H1 (cell line): ENCODE data around the gene RADIL. TPM values are rescaled to one million over a fixed set of nuclear protein-coding genes. Genes with fewer than 3 reads are reported as not detected.

Source experiments
- CTCF ChIA-PET: fragments of 300-600 bp; sonication (Branson Sonifier 250); formaldehyde crosslinking; loops from one replicate; lab custom pipeline; 2021; ENCODE audit not compliant: partially characterized antibody; lab: Charles Lee
- POLR2A ChIA-PET: fragments of 300-600 bp; sonication (Branson Sonifier 250); formaldehyde crosslinking; loops from one replicate; lab custom pipeline; 2021; ENCODE audit warnings: inconsistent platforms; ENCODE audit not compliant: partially characterized antibody; lab: Charles Lee
- DNase-seq, 2 experiments: peaks; one replicate each; pipeline versions ENCODE4 v3.0.0 to v3.0.0-alpha.2; 2010 to 2022; ENCODE audit warnings: low spot score in 2 of 2, low read depth in 1 of 2, mixed read lengths in 1 of 2
- FAIRE-seq: peaks from 2 replicates; lab custom pipeline; 2011; peaks lifted over from hg19 to GRCh38; lab: Jason Lieb, UNC
- H2AFZ ChIP-seq: 2 replicates; pipeline ENCODE4 v1.8.1; 2012; ENCODE audit warnings: low read length, inconsistent platforms
- H2AK5ac ChIP-seq: 2 replicates; pipeline ENCODE4 v1.6.1; 2013; ENCODE audit warnings: low read depth, low read length
- H2BK120ac ChIP-seq: replicated peaks from 2 replicates; pipeline ENCODE3; 2013; ENCODE audit warnings: low read depth, low read length, inconsistent platforms
- H2BK12ac ChIP-seq: 2 replicates; pipeline ENCODE4 v1.6.1; 2013; ENCODE audit warnings: low read depth, low read length
- H2BK15ac ChIP-seq: 2 replicates; pipeline ENCODE4 v1.6.1; 2013; ENCODE audit warnings: low read length
- H2BK20ac ChIP-seq: 2 replicates; pipeline ENCODE4 v1.6.1; 2013; ENCODE audit warnings: low read length
- H2BK5ac ChIP-seq: 2 replicates; pipeline ENCODE4 v1.6.1; 2013; ENCODE audit warnings: low read depth, low read length
- H3K14ac ChIP-seq: 2 replicates; pipeline ENCODE4 v1.6.1; 2013; ENCODE audit warnings: inconsistent platforms; ENCODE audit not compliant: insufficient read length
- H3K18ac ChIP-seq: 2 replicates; pipeline ENCODE4 v1.6.1; 2013; ENCODE audit warnings: low read length; ENCODE audit errors: extremely low read depth
- H3K23ac ChIP-seq: 2 replicates; pipeline ENCODE4 v1.6.1; 2013; ENCODE audit warnings: inconsistent platforms; ENCODE audit not compliant: insufficient read length
- H3K23me2 ChIP-seq: 2 replicates; pipeline ENCODE4 v1.6.1; 2013; ENCODE audit warnings: low read depth, low read length
- H3K27ac ChIP-seq: 2 replicates; pipeline ENCODE4 v1.6.1; 2011; ENCODE audit warnings: low read depth, low read length, inconsistent platforms
- H3K27me3 ChIP-seq, 4 experiments: replicated peaks in 1 of 4; 1 replicate in 1 of 4; 2 replicates in 3 of 4; pipeline versions ENCODE4 v1.6.1 to v1.8.1; 2011 to 2013; ENCODE audit warnings: low read length in 3 of 4, mild to moderate bottlenecking in 3 of 4, inconsistent platforms in 2 of 4, mixed read lengths in 2 of 4, moderate library complexity in 1 of 4; ENCODE audit not compliant: control insufficient read depth in 3 of 4, insufficient read depth in 3 of 4; ENCODE audit errors: extremely low read depth in 1 of 4
- H3K36me3 ChIP-seq, 4 experiments: 2 replicates each; pipeline versions ENCODE4 v1.6.1 to v1.8.1; 2011 to 2013; ENCODE audit warnings: mild to moderate bottlenecking in 4 of 4, low read length in 3 of 4, moderate library complexity in 2 of 4, control low read depth in 1 of 4, inconsistent platforms in 1 of 4; ENCODE audit not compliant: insufficient read depth in 4 of 4, control insufficient read depth in 2 of 4
- H3K4ac ChIP-seq: replicated peaks from 2 replicates; pipeline ENCODE3; 2013; ENCODE audit warnings: low read length, low read depth, mixed read lengths, inconsistent platforms; ENCODE audit not compliant: insufficient read length
- H3K4me1 ChIP-seq, 4 experiments: replicated peaks in 1 of 4; 1 replicate in 1 of 4; 2 replicates in 3 of 4; pipeline versions ENCODE4 v1.6.1 to v1.8.1; 2011 to 2013; ENCODE audit warnings: low read length in 3 of 4, inconsistent platforms in 2 of 4, mixed read lengths in 1 of 4; ENCODE audit not compliant: insufficient read depth in 4 of 4, control insufficient read depth in 3 of 4
- H3K4me2 ChIP-seq, 2 experiments: 2 replicates each; pipeline versions ENCODE4 v1.6.1 to v1.8.1; 2011 to 2013; ENCODE audit warnings: low read depth in 2 of 2, low read length in 2 of 2, control low read depth in 1 of 2, inconsistent platforms in 1 of 2, mild to moderate bottlenecking in 1 of 2; ENCODE audit not compliant: insufficient read depth in 1 of 2
- H3K4me3 ChIP-seq, 4 experiments: fragments of 200-600, 300-600 bp in 1 of 4; sonication (generic), shearing (Covaris generic), sonication (Bioruptor Twin) in 1 of 4; 2 replicates each; pipeline versions ENCODE4 v1.5.1 to v1.8.1; 2011 to 2016; ENCODE audit warnings: low read length in 4 of 4, low read depth in 3 of 4, control low read depth in 2 of 4, inconsistent platforms in 2 of 4, mild to moderate bottlenecking in 2 of 4, mixed read lengths in 1 of 4, moderate library complexity in 1 of 4; ENCODE audit not compliant: insufficient read depth in 2 of 4; ENCODE audit errors: extremely low read depth in 1 of 4
- H3K56ac ChIP-seq: replicated peaks from 2 replicates; pipeline ENCODE3; 2013; ENCODE audit warnings: low read depth, mild to moderate bottlenecking, mixed read lengths, low read length, inconsistent platforms; ENCODE audit not compliant: insufficient read length
- H3K79me1 ChIP-seq: 2 replicates; pipeline ENCODE4 v1.6.1; 2013; ENCODE audit warnings: low read depth, low read length, control low read depth
- H3K79me2 ChIP-seq, 2 experiments: 2 replicates each; pipeline versions ENCODE4 v1.6.1 to v1.8.1; 2012 to 2013; ENCODE audit warnings: low read length in 2 of 2, mild to moderate bottlenecking in 2 of 2, inconsistent platforms in 1 of 2; ENCODE audit not compliant: insufficient read depth in 2 of 2, control insufficient read depth in 1 of 2
- H3K9ac ChIP-seq, 4 experiments: replicated peaks in 1 of 4; 1 replicate in 1 of 4; 2 replicates in 3 of 4; pipeline versions ENCODE4 v1.6.1 to v1.8.1; 2011 to 2013; ENCODE audit warnings: low read depth in 3 of 4, low read length in 3 of 4, control low read depth in 2 of 4, mild to moderate bottlenecking in 2 of 4, moderate library complexity in 2 of 4, inconsistent platforms in 1 of 4; ENCODE audit errors: extremely low read depth in 1 of 4
- H3K9me3 ChIP-seq, 2 experiments: 2 replicates each; pipeline versions ENCODE4 v1.6.1 to v1.8.1; 2012 to 2013; ENCODE audit warnings: mild to moderate bottlenecking in 2 of 2, moderate library complexity in 2 of 2, control low read depth in 1 of 2, inconsistent platforms in 1 of 2, low read depth in 1 of 2, low read length in 1 of 2, mixed read lengths in 1 of 2; ENCODE audit not compliant: insufficient read depth in 2 of 2
- H4K20me1 ChIP-seq, 2 experiments: replicated peaks in 1 of 2; 2 replicates each; pipeline versions ENCODE3 to v1.8.1; 2011 to 2013; ENCODE audit warnings: inconsistent platforms in 2 of 2, low read length in 2 of 2, mild to moderate bottlenecking in 1 of 2; ENCODE audit not compliant: insufficient read depth in 2 of 2, control insufficient read depth in 1 of 2
- H4K5ac ChIP-seq: 2 replicates; pipeline ENCODE4 v1.6.1; 2013; ENCODE audit warnings: low read length, low read depth, mixed read lengths, inconsistent platforms; ENCODE audit not compliant: insufficient read length
- H4K8ac ChIP-seq: 2 replicates; pipeline ENCODE4 v1.8.0; 2013; ENCODE audit warnings: mild to moderate bottlenecking, moderate library complexity, low read length, inconsistent platforms; ENCODE audit not compliant: insufficient read depth; ENCODE audit errors: extremely low read depth
- H4K91ac ChIP-seq: replicated peaks from 2 replicates; pipeline ENCODE3; 2013; ENCODE audit warnings: low read length, mixed read lengths, inconsistent platforms; ENCODE audit not compliant: insufficient read length
- ATF3 ChIP-seq: IDR thresholded peaks from 2 replicates; pipeline ENCODE4 v1.6.1; 2011; ENCODE audit warnings: low read depth, mild to moderate bottlenecking, low read length; ENCODE audit not compliant: insufficient read depth
- CHD1 ChIP-seq: IDR thresholded peaks from 2 replicates; pipeline ENCODE4 v1.6.1; 2012; ENCODE audit warnings: low read depth, low read length, improper control_type of control experiment
- NANOG ChIP-seq: IDR thresholded peaks from 2 replicates; pipeline ENCODE4 v1.6.1; 2011; ENCODE audit warnings: low read length, low read depth, mild to moderate bottlenecking, inconsistent platforms; ENCODE audit not compliant: insufficient read depth, poor library complexity, severe bottlenecking
- WGBS, 2 experiments: shearing (Covaris generic) in 1 of 2; methylation state at CpG; one replicate each; pipeline versions ENCODE4 v1.1.6 to v1.1.7; 2013 to 2015; ENCODE audit warnings: low lambda C conversion rate in 2 of 2, mixed read lengths in 2 of 2, inconsistent platforms in 1 of 2, low coverage in 1 of 2, missing lambda C conversion rate in 1 of 2; ENCODE audit not compliant: insufficient replicate concordance in 2 of 2, insufficient coverage in 1 of 2, insufficient read length in 1 of 2; ENCODE audit errors: extremely low coverage in 1 of 2, missing lambda C conversion rate in 1 of 2; 5-methylcytosine and 5-hydroxymethylcytosine counted together
- polyA plus RNA-seq, 7 experiments: library from polyadenylated mRNA; depleted of rRNA in 3 of 7; stranded (reverse) in 5 of 7; unstranded in 2 of 7; fragments of >200 nt in 5 of 7; fragments of 200-250 nt in 2 of 7; gene quantifications; 1 replicate in 5 of 7; 2 replicates in 1 of 7; 4 replicates in 1 of 7; pipeline versions ENCODE4 v1.2.1 to v1.2.3, GENCODE V29; 2011 to 2013; ENCODE audit warnings: missing spikeins in 2 of 7, mixed read lengths in 2 of 7
- total RNA-seq: library from RNA; stranded (reverse); fragmentation: NEBNext Ultra II Directional; extraction: Animal tissue kit (Norgen Biotek cat#: 25700); gene quantifications from 2 replicates; pipeline ENCODE4 v1.2.1, GENCODE V29; 2021

RADIL gene
- total and polyA plus RNA-seq, 2 of the 8 experiments (the other 6 are each of a cell fraction or from before 2014, with no cell fraction given), result 5.0 to 5.4 TPM

GRCh38 chr7:4835398-4836205, 47.9 kb downstream of the RADIL start:
- H2AK5ac ChIP-seq, result no peak overlapping the region
- no peak overlapping the region for H3K18ac ChIP-seq
- no peaks in the 10 kb centered on the region for H3K9me3 ChIP-seq
- H3K27me3 ChIP-seq, result no peaks in the 10 kb centered on the region
- no peak overlapping the region for H2BK12ac ChIP-seq
- no peak for TF ChIP-seq CHD1
- TF ChIP-seq ATF3, result no peak
- TF ChIP-seq NANOG, result no peak
- H3K36me3 ChIP-seq, result no peaks in the 10 kb centered on the region
- peaks cover 0 to 4% (median 0%) of the 10 kb centered on the region in 4 experiments; a peak in 1 of 7 replicates for H3K4me1 ChIP-seq
- H3K4ac ChIP-seq, result no peak overlapping the region
- no peak overlapping the region for H2BK20ac ChIP-seq
- no peak overlapping the region for H3K27ac ChIP-seq
- DNase-seq (no peak), FAIRE-seq (no peak)
- H3K4me2 ChIP-seq, result no peak overlapping the region
- CTCF ChIA-PET, result interaction anchor here (1.2 kb wide), 1 partner anchor 19 kb away, joined by 3 read pairs; no protein-coding TSS in a partner anchor
- H3K4me3 ChIP-seq, result no peak overlapping the region
- no peak overlapping the region for H2BK120ac ChIP-seq
- H2BK15ac ChIP-seq, result no peak overlapping the region
- no peaks in the 10 kb centered on the region for H3K79me1 ChIP-seq
- H3K56ac ChIP-seq, result no peak overlapping the region
- H3K23me2 ChIP-seq, result peaks cover 2% of the 10 kb centered on the region; the same call in 1 of the 2 replicates
- 93% methylated on average over 21 of the region's 28 CpGs; no CpG with 5 or more reads in 1 of the 2 experiments for WGBS, 2 experiments
- no peak overlapping the region for H4K5ac ChIP-seq
- H3K23ac ChIP-seq, result no peak overlapping the region
- POLR2A ChIA-PET, result no interaction called here
- no peak overlapping the region for H2BK5ac ChIP-seq
- H4K20me1 ChIP-seq, result peaks cover 0 to 6% of the 10 kb centered on the region in 2 experiments
- H3K9ac ChIP-seq, result no peak overlapping the region
- H2AFZ ChIP-seq, result no peak overlapping the region
- H3K79me2 ChIP-seq, result no peaks in the 10 kb centered on the region
- peak overlapping the region; percentile 25; the same call in 1 of the 2 replicates for H4K8ac ChIP-seq
- H3K14ac ChIP-seq, result no peak overlapping the region
- no peak overlapping the region for H4K91ac ChIP-seq
